HG03460 (cell line): Measurements from ENCODE around the gene CFLAR.
"Not testable (repeated sequence)": the region's sequence is repeated elsewhere in the genome, so short reads cannot be mapped to it uniquely, and the experiment has no call there.

Experiments used
- ATAC-seq: cut with Tn5 transposase; IDR thresholded peaks from one replicate; pipeline ENCODE4 v1.9.1; 2021; ENCODE audit not compliant: unreplicated experiment

The CFLAR gene

GRCh38 chr2:201174687-201175086 lies 58.7 kb downstream of the CFLAR start:
- no peak for ATAC-seq

- ATAC-seq, result no peak
Observed at GRCh38 chr2:201176081-201176481, 60.1 kb downstream of the CFLAR start.

GRCh38 chr2:201180010-201180409 lies 64.0 kb downstream of the CFLAR start:
- ATAC-seq, result no peak

GRCh38 chr2:201182650-201183364 lies 66.8 kb downstream of the CFLAR start, which contains the start of gene CASP10:
Gene CASP10, plus strand, starts transcription at chr2:201183141. Its CDS starts 2,637 bp downstream, at chr2:201185778.
- peak; percentile 74 for ATAC-seq

DNA sequence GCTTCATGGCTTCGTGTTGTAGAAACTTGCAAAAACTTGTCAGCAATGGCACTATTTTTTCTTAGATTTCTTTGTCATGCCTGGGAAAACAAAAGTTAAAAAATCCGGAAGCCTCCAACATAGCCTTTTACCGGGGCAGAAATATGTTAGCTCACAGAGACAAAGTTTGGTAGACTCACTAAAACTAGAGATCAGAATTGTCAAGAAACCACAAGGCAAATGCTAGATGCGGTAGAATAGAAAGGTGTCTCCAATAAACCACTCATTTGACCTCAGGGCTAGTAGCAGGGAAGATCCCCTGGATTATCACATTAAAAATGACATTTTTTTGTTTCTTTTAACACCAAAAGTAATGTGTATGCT lies 67.4 kb downstream of the CFLAR start:
- ATAC-seq, result no peak

DNA sequence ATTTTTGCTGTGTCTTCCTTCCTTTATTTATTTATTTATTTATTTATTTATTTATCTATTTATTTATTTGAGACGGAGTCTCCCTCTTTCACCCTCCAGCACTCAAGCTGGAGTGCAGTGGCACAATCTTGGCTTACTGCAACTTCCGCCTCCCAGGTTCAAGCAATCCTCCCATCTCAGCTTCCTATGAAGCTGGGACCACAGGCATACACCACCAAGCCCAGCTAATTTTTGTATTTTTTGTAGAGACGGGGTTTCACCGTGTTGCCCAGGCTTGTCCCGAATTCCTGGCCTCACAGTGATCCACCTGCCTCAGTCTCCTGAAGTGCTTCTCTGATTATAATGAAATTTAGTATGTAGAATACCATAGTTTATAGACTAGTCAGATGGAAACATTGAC lies 67.9 kb downstream of the CFLAR start:
- ATAC-seq, result not testable (repeated sequence)

GRCh38 chr2:201184248-201184647 lies 68.3 kb downstream of the CFLAR start:
- ATAC-seq, result not testable (repeated sequence)

GRCh38 chr2:201185863-201186262 lies 69.9 kb downstream of the CFLAR start:
- no peak for ATAC-seq

- ATAC-seq, result no peak
Observed at GRCh38 chr2:201186982-201187381, 71.0 kb downstream of the CFLAR start.

GRCh38 chr2:201188449-201188848 lies 72.5 kb downstream of the CFLAR start:
- ATAC-seq, result no peak

- no peak for ATAC-seq
Observed at GRCh38 chr2:201191132-201191875, 75.3 kb downstream of the CFLAR start.

GRCh38 chr2:201194097-201194496 lies 78.1 kb downstream of the CFLAR start:
- peak; percentile 93 for ATAC-seq

DNA sequence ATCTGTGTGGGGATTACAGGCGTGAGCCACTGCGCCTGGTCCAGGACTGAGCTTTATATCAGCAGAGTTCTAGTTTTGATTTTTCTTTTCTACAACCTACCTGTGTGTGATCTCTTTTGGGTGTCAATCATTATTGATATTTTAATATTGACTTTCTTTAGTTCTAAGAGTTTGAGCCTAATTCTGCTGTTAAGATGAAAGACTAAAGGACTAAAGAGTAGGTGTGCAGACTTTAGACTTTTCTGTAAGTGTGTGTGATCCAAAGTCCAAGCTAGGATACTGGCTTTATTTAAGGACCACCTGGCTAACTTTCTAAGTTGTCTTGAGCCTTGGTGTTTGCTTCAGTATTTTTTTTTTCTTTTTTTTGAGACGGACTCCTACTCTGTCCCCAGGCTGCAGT lies 79.4 kb downstream of the CFLAR start:
- no peak for ATAC-seq

- ATAC-seq, result no peak
Observed at GRCh38 chr2:201196003-201196402, 80.0 kb downstream of the CFLAR start.

DNA sequence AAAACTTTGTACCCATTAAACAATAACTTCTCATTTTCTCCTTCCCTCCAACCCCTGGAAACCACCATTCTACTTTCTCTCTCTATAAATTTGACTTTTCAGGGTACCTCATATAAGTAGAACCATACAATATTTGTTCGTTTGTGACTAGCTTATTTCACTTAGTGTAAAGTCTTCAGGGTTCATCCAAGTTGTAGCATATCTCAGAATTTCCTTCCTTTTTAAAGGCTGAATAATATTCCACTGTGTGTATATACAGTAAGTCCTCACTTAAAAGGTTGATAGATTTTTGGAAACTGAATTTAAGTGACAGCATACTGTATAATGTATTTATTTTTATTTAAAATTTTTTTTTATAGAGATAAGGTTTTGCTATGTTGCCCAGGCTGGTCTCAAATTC lies 80.8 kb downstream of the CFLAR start:
- no peak for ATAC-seq

DNA sequence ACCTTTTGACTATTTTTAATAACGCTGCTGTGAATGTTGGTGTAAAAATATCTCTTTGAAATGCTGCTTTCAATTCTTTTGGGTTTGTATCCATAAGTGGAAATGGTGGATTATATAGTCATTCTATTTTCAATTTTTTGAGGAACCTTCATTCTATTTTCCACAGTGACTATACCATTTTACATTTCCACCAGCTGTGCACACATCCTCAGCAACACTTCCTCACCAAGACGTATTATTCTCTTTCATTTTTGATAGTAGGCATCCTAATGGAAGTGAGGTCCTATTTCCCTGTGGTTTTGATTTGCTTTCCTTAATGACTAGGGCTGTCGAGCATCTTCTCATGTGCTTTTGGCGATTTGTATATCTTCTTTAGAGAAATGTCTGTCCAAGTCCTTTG lies 81.8 kb downstream of the CFLAR start:
- ATAC-seq, result no peak

GRCh38 chr2:201199847-201200246 lies 83.9 kb downstream of the CFLAR start:
- no peak for ATAC-seq

GRCh38 chr2:201200345-201200744 lies 84.4 kb downstream of the CFLAR start:
- no peak for ATAC-seq

GRCh38 chr2:201201371-201201770 lies 85.4 kb downstream of the CFLAR start:
- ATAC-seq, result no peak

GRCh38 chr2:201203916-201204654 lies 88.1 kb downstream of the CFLAR start:
- ATAC-seq, result no peak

DNA sequence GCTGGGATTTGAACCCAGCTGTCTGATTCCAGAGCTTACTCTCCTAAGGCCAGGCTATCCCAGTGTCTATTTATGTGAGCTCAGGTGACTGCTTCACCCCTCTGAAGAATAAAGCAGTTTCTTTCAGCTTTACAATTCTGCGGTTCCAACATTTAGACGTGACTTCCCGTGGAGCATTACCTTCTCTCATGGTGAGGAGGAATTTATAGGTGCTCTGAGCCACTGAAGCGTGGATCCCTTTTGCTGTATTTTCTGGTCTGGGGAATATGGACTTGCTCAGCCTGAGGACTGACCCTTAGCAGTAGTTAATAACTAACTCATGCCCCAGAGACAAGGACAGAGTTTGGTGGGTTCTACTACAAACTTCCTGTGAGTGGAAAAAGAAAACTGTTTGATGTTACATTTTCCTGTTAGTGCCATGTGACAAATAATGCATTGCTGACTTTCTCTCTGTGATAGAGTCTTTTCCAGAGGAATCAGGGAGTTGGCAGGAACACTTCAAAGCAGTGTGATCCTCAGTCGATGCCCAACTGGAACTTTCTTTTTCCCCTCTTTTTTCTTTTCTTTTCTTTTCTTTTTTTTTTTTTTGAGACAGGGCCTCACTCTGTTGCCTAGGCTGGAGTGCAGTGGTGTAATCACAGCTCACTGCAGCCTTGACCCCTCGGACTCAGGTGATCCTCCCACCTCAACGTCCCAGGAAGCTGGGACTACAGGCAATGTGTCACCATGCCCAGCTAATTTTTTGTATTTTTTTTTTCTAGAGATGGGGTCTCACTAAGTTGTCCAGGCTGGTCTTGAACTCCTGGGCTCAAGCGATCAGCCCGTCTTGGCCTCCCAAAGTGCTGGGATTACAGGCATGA lies 88.9 kb downstream of the CFLAR start:
- ATAC-seq, result peak; percentile 46
